ENCODE data around the gene ULBP2.

GRCh38 chr6:149901444-149902140, 40.2 kb upstream of the ULBP2 start:
- TF ChIP-seq, protein P1, sequence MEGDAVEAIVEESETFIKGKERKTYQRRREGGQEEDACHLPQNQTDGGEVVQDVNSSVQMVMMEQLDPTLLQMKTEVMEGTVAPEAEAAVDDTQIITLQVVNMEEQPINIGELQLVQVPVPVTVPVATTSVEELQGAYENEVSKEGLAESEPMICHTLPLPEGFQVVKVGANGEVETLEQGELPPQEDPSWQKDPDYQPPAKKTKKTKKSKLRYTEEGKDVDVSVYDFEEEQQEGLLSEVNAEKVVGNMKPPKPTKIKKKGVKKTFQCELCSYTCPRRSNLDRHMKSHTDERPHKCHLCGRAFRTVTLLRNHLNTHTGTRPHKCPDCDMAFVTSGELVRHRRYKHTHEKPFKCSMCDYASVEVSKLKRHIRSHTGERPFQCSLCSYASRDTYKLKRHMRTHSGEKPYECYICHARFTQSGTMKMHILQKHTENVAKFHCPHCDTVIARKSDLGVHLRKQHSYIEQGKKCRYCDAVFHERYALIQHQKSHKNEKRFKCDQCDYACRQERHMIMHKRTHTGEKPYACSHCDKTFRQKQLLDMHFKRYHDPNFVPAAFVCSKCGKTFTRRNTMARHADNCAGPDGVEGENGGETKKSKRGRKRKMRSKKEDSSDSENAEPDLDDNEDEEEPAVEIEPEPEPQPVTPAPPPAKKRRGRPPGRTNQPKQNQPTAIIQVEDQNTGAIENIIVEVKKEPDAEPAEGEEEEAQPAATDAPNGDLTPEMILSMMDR (conservative IDR thresholded peaks at IDR 0.05) = no peak
- no peak for TF ChIP-seq EZH2 (IDR thresholded peaks at IDR 0.05; ENCODE audit: low read depth)

Measured in PC-9 (cell line).